Testis (tissue), 3 donors: ENCODE measurements around the gene TNNI2. TPM values are rescaled to one million over a fixed set of nuclear protein-coding genes. Genes with fewer than 3 reads are reported as not detected.

Experiments
- DNase-seq: peaks from one replicate; pipeline ENCODE4 v3.0.0-alpha.2; 2019
- H3K27ac ChIP-seq, 2 donors: fragments of 200-600 bp; sonication (generic); one replicate each; pipeline ENCODE4 v1.5.1; 2019
- H3K27me3 ChIP-seq: fragments of 200-600 bp; sonication (generic); one replicate; pipeline ENCODE4 v1.5.1; 2019
- H3K36me3 ChIP-seq: fragments of 200-600 bp; sonication (generic); one replicate; pipeline ENCODE4 v1.5.1; 2017; ENCODE audit warnings: low read depth; ENCODE audit errors: missing control alignments
- H3K4me1 ChIP-seq: fragments of 200-600 bp; sonication (generic); one replicate; pipeline ENCODE4 v1.5.1; 2019
- H3K4me3 ChIP-seq, 2 donors: fragments of 200-600 bp; sonication (generic); one replicate each; pipeline ENCODE4 v1.5.1; 2017 to 2019
- H3K9me3 ChIP-seq: fragments of 200-600 bp; sonication (generic); one replicate; pipeline ENCODE4 v1.5.1; 2017
- POLR2A ChIP-seq: fragments of 450-650 bp; IDR thresholded peaks from one replicate; pipeline ENCODE4 v1.6.1; 2017; ENCODE audit warnings: antibody characterized with exemption, mild to moderate bottlenecking, moderate library complexity
- WGBS, 2 donors: methylation state at CpG; one replicate each; pipeline ENCODE4 v1.1.5; 2018; 5-methylcytosine and 5-hydroxymethylcytosine counted together
- intact Hi-C: fragments of 100-400 bp; cut with DNase I; formaldehyde crosslinking; loops from one replicate; pipeline ENCODE4 v1.15.1; 2023; ENCODE audit warnings: low total_unique reads
- polyA plus RNA-seq: library from polyadenylated mRNA; stranded (reverse); fragments of 350-450 nt; fragmentation: Illumina TruSeq; extraction: RNeasy Lipid Tissue Mini Kit (QIAGEN cat#74804); gene quantifications from one replicate; pipeline ENCODE4 v1.2.3, GENCODE V29; 2014; ENCODE audit warnings: low read depth, low replicate concordance; ENCODE audit not compliant: insufficient read depth
- total RNA-seq, 2 donors: library from RNA; depleted of rRNA; stranded (reverse); fragments of >200 nt; gene quantifications; one replicate each; pipeline ENCODE4 v1.2.3, GENCODE V29; 2016
- TF ChIP-seq, protein P1 (sequence below), 3 experiments: fragments of 450-650 bp in 2 of 3; fragments of 200-600 bp in 1 of 3; sonication (generic) in 1 of 3; IDR thresholded peaks; one replicate each; pipeline ENCODE4 v1.5.1; 2016 to 2019; ENCODE audit warnings: antibody characterized with exemption in 3 of 3, mild to moderate bottlenecking in 2 of 3, moderate library complexity in 1 of 3

The TNNI2 gene
- total and polyA plus RNA-seq, 3 donors from 2014 or later = 8.6 TPM; not detected in 2

- no peaks in the 10 kb centered on the region for H3K27me3 ChIP-seq
- H3K36me3 ChIP-seq = no peaks in the 10 kb centered on the region
- intact Hi-C loops = loop anchor here (5.0 kb wide), 1 partner anchor 43 kb away; no protein-coding TSS in a partner anchor
- 43 to 57% methylated on average over 14 to 23 of the region's 23 CpGs for WGBS, 2 donors
- no peaks in the 10 kb centered on the region for H3K9me3 ChIP-seq
- peak; percentile 68 for DNase-seq
- H3K4me3 ChIP-seq = no peak overlapping the region
- peak overlapping the region; percentile 9 to 74 for H3K27ac ChIP-seq
- no peak for TF ChIP-seq POLR2A
- TF ChIP-seq, protein P1, sequence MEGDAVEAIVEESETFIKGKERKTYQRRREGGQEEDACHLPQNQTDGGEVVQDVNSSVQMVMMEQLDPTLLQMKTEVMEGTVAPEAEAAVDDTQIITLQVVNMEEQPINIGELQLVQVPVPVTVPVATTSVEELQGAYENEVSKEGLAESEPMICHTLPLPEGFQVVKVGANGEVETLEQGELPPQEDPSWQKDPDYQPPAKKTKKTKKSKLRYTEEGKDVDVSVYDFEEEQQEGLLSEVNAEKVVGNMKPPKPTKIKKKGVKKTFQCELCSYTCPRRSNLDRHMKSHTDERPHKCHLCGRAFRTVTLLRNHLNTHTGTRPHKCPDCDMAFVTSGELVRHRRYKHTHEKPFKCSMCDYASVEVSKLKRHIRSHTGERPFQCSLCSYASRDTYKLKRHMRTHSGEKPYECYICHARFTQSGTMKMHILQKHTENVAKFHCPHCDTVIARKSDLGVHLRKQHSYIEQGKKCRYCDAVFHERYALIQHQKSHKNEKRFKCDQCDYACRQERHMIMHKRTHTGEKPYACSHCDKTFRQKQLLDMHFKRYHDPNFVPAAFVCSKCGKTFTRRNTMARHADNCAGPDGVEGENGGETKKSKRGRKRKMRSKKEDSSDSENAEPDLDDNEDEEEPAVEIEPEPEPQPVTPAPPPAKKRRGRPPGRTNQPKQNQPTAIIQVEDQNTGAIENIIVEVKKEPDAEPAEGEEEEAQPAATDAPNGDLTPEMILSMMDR (IDR thresholded peaks at IDR 0.05) = no peak
- H3K4me1 ChIP-seq = peaks cover 49% of the 10 kb centered on the region
Observed at GRCh38 chr11:1844221-1845094, 5.7 kb downstream of the TNNI2 start.

DNA sequence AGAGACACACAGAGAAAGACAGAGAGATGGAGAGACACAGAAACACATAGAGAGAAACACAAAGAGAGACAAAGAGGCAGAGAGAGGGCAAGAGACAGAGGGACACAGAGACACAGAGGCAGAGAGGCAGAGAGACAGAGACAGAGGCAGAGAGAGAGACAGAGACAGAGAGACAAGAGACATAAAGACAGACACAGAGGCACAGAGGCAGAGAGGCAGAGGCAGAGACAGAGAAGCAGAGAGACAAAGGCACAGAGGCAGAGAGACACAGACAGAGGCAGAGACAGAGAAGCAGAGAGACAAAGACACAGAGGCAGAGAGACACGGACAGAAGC is 6.3 kb downstream of the TNNI2 start:
- no peak for DNase-seq
- Histone ChIP-seq H3K27ac (peak overlapping the region; percentile 9 to 74), H3K36me3 (no peaks in the 10 kb centered on the region), H3K4me1 (peaks cover 49% of the 10 kb centered on the region), H3K27me3 (no peaks in the 10 kb centered on the region), H3K4me3 (no peak overlapping the region), H3K9me3 (no peaks in the 10 kb centered on the region)
- intact Hi-C loops = loop anchor here (5.0 kb wide), 1 partner anchor 42 kb away; no protein-coding TSS in a partner anchor
- 60 to 74% methylated on average over 1 of the region's 1 CpG for WGBS, 2 donors
- TF ChIP-seq, protein P1 (IDR thresholded peaks at IDR 0.05) = no peak
- no peak for TF ChIP-seq POLR2A

- Histone ChIP-seq H3K36me3 (no peaks in the 10 kb centered on the region), H3K4me1 (peaks cover 49% of the 10 kb centered on the region), H3K4me3 (no peak overlapping the region), H3K9me3 (no peaks in the 10 kb centered on the region), H3K27ac (peak overlapping the region; percentile 9 to 74), H3K27me3 (no peaks in the 10 kb centered on the region)
- intact Hi-C loops = loop anchor here (5.0 kb wide), 1 partner anchor 41 kb away; no protein-coding TSS in a partner anchor
- TF ChIP-seq, protein P1 (IDR thresholded peaks at IDR 0.05) = no peak
- no peak for TF ChIP-seq POLR2A
- 76 to 80% methylated on average over 20 to 21 of the region's 21 CpGs for WGBS, 2 donors
- no peak for DNase-seq
Observed at GRCh38 chr11:1845561-1846452, 7.0 kb downstream of the TNNI2 start.

DNA sequence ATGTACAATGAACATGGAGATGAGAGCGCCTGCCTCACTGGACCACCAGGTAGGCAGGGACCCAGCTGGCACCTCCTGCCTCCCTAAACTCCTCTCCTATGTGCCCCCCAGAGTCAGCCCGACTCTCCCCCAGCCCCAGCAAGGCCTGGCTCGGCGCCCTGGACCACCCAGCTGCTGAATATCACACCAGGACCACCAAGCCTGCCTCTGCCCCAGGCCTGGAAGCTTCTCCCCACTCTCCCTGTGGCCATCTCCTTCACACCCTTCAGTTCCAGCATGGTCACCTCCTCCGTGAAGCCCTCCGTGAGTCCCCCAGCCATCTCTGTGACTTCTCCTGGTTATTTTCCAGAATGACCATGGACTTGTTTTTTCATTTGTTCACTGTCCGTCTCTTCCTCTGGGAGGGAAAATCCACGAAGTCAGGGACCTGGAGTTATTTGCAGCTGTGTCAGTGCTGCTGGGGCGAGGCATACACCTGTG is 7.7 kb downstream of the TNNI2 start:
- no peak for DNase-seq
- Histone ChIP-seq H3K9me3 (no peaks in the 10 kb centered on the region), H3K36me3 (no peaks in the 10 kb centered on the region), H3K4me3 (no peak overlapping the region), H3K4me1 (peaks cover 49% of the 10 kb centered on the region), H3K27ac (peak overlapping the region in 1 of 2 donors; percentile 23), H3K27me3 (no peaks in the 10 kb centered on the region)
- intact Hi-C loops = loop anchor here (5.0 kb wide), 1 partner anchor 41 kb away; no protein-coding TSS in a partner anchor
- TF ChIP-seq, protein P1 (IDR thresholded peaks at IDR 0.05) = no peak
- no peak for TF ChIP-seq POLR2A
- 81 to 83% methylated on average over 5 to 9 of the region's 9 CpGs for WGBS, 2 donors
